GM23338 (cell line): ENCODE results near the gene MARCHF2. TPM values are rescaled to one million over a fixed set of nuclear protein-coding genes. Genes with fewer than 3 reads are reported as not detected.

ENCODE experiments used
- ATAC-seq: fragments of 200-7000 bp; cut with Tn5 transposase; 3 replicates; pipeline ENCODE4 v1.9.1; 2020
- DNase-seq: peaks from one replicate; pipeline ENCODE4 v3.0.0-alpha.2; 2015; ENCODE audit warnings: low spot score
- H2AFZ ChIP-seq: fragments of 200-600 bp; sonication (generic); 2 replicates; pipeline ENCODE4 v1.8.0; 2016; ENCODE audit warnings: antibody characterized with exemption, mild to moderate bottlenecking, moderate library complexity
- H3F3A ChIP-seq: fragments of 200-600 bp; sonication (generic); replicated peaks from 2 replicates; pipeline ENCODE4 v1.8.0; 2017; ENCODE audit warnings: antibody characterized with exemption, mixed run types, low read depth
- H3K27ac ChIP-seq: fragments of 200-600 bp; sonication (generic); 2 replicates; pipeline ENCODE4 v1.6.1; 2016; ENCODE audit warnings: low read depth
- H3K27me3 ChIP-seq: fragments of 200-600 bp; sonication (generic); 2 replicates; pipeline ENCODE4 v1.8.0; 2016; ENCODE audit warnings: mild to moderate bottlenecking, mixed run types, moderate library complexity; ENCODE audit not compliant: insufficient read depth
- H3K36me3 ChIP-seq: fragments of 200-600 bp; sonication (generic); 2 replicates; pipeline ENCODE4 v1.8.0; 2016; ENCODE audit warnings: mild to moderate bottlenecking; ENCODE audit not compliant: insufficient read depth
- H3K4me1 ChIP-seq: fragments of 200-600 bp; sonication (generic); 2 replicates; pipeline ENCODE4 v1.8.0; 2016; ENCODE audit warnings: mild to moderate bottlenecking, moderate library complexity; ENCODE audit not compliant: insufficient read depth
- H3K4me2 ChIP-seq: fragments of 200-600 bp; sonication (generic); 2 replicates; pipeline ENCODE4 v1.7.1; 2017; ENCODE audit warnings: mixed run types
- H3K4me3 ChIP-seq: fragments of 200-600 bp; sonication (generic); 2 replicates; pipeline ENCODE4 v1.6.1; 2016; ENCODE audit warnings: mixed run types
- H3K79me2 ChIP-seq: fragments of 200-600 bp; sonication (generic); replicated peaks from 2 replicates; pipeline ENCODE4 v1.8.0; 2017; ENCODE audit warnings: mild to moderate bottlenecking; ENCODE audit not compliant: insufficient read depth
- H3K9me2 ChIP-seq: fragments of 200-600 bp; sonication (generic); 2 replicates; pipeline ENCODE4 v1.8.0; 2017; ENCODE audit not compliant: insufficient read depth
- H4K20me1 ChIP-seq: fragments of 200-600 bp; sonication (generic); replicated peaks from 2 replicates; pipeline ENCODE4 v1.8.0; 2017; ENCODE audit warnings: mild to moderate bottlenecking; ENCODE audit not compliant: insufficient read depth
- H3K27ac Mint-ChIP-seq: 2 replicates; pipeline ENCODE4 v1.8.0; 2020; ENCODE audit warnings: inconsistent platforms, mild to moderate bottlenecking, moderate library complexity, mixed read lengths
- H3K27me3 Mint-ChIP-seq: 3 replicates; pipeline ENCODE4 v1.8.0; 2022; ENCODE audit warnings: low read depth, mild to moderate bottlenecking, moderate library complexity, mixed read lengths, inconsistent platforms; ENCODE audit not compliant: insufficient read depth, poor library complexity
- H3K36me3 Mint-ChIP-seq: 3 replicates; pipeline ENCODE4 v1.8.0; 2021; ENCODE audit warnings: low read depth, mild to moderate bottlenecking, inconsistent platforms, moderate library complexity, mixed read lengths
- H3K4me1 Mint-ChIP-seq: 3 replicates; pipeline ENCODE4 v1.8.0; 2020; ENCODE audit warnings: mild to moderate bottlenecking, inconsistent platforms, mixed read lengths
- H3K4me3 Mint-ChIP-seq: 3 replicates; pipeline ENCODE4 v1.8.0; 2021; ENCODE audit warnings: moderate library complexity, mild to moderate bottlenecking, inconsistent platforms, mixed read lengths
- H3K9me3 Mint-ChIP-seq: 3 replicates; pipeline ENCODE4 v1.8.0; 2020; ENCODE audit warnings: moderate library complexity, mild to moderate bottlenecking, inconsistent platforms, mixed read lengths
- EZH2 ChIP-seq: fragments of 200-600 bp; sonication (generic); IDR thresholded peaks from one replicate; pipeline ENCODE4 v1.8.0; 2017; ENCODE audit warnings: antibody characterized with exemption, mild to moderate bottlenecking, low read depth; ENCODE audit not compliant: unreplicated experiment
- EZH2phosphoT487 ChIP-seq: fragments of 200-600 bp; sonication (generic); IDR thresholded peaks from one replicate; pipeline ENCODE4 v1.8.1; 2018; ENCODE audit warnings: antibody characterized with exemption; ENCODE audit not compliant: unreplicated experiment
- JUNB ChIP-seq: IDR thresholded peaks from one replicate; pipeline ENCODE4 v1.6.1; 2016; ENCODE audit warnings: antibody characterized with exemption; ENCODE audit not compliant: unreplicated experiment
- NANOG ChIP-seq: IDR thresholded peaks from 2 replicates; pipeline ENCODE4 v1.6.1; 2016; ENCODE audit warnings: antibody characterized with exemption, borderline replicate concordance
- STAT1 ChIP-seq: IDR thresholded peaks from one replicate; pipeline ENCODE4 v1.6.1; 2016; ENCODE audit warnings: antibody characterized with exemption; ENCODE audit not compliant: unreplicated experiment
- ZNF331 ChIP-seq: fragments of 250-450 bp; sonication (Bioruptor Pico); IDR thresholded peaks from 2 replicates; pipeline ENCODE4 v1.5.0; 2020; ENCODE audit warnings: low read depth, mild to moderate bottlenecking, moderate library complexity
- polyA plus RNA-seq: library from polyadenylated mRNA; unstranded; fragments of >200 nt; fragmentation: Nextera tagmentation; extraction: Ambion mirVana; gene quantifications from 2 replicates; pipeline ENCODE4 v1.2.1, GENCODE V29; 2016
- total RNA-seq: library from RNA; depleted of rRNA; stranded (reverse); fragments of >200 nt; shearing (Covaris generic); gene quantifications from 2 replicates; pipeline ENCODE4 v1.2.3, GENCODE V29; 2014
- TF ChIP-seq, protein P1 (sequence below): IDR thresholded peaks from 2 replicates; pipeline ENCODE4 v1.6.1; 2016; ENCODE audit warnings: antibody characterized with exemption
- TF ChIP-seq, protein P2 (sequence below): IDR thresholded peaks from one replicate; pipeline ENCODE4 v1.6.1; 2018; ENCODE audit warnings: antibody characterized with exemption; ENCODE audit not compliant: unreplicated experiment
- TF ChIP-seq, protein P3 (sequence below), 2 experiments: fragments of 200-600 bp in 1 of 2; sonication (generic) in 1 of 2; conservative IDR thresholded peaks; 2 replicates each; pipeline versions ENCODE4 v1.5.1 to v1.6.1; 2016 to 2017; ENCODE audit warnings: antibody characterized with exemption in 2 of 2, low read depth in 2 of 2, mild to moderate bottlenecking in 2 of 2, moderate library complexity in 1 of 2

Gene MARCHF2
- total and polyA plus RNA-seq, 2 experiments from 2014 or later = 18.9 to 50.1 TPM

DNA sequence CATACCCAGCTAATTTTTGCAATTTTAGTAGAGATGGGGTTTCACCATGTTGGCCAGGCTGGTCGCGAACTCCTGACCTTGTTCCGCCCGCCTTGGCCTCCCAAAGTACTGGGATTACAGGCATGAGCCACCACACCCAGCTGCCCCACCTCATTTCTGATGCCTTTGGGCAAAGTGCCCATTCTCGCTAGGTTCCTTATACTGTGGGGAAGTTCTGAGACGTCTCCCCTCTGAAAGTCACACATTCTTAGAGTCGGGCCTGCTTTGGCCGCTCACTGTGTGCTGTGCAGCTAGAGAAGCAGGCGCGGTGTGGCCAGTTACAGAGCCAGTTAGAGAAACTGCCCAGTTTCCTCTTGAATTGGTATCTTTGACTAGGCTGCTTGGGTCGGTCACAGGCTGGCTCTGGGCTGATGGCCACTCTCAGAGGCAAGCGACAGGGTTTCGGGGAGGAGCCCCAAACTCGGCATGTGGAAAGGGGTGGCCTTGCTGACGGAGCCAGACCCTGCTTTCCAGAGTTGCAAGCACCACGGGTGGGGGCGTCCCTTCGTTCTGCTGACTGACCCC, 71.3 kb downstream of the MARCHF2 start:
- Mint-ChIP-seq H3K27me3 (peaks cover 24% of the 10 kb centered on the region), H3K4me3 (no peak overlapping the region), H3K36me3 (peaks cover 90% of the 10 kb centered on the region), H3K4me1 (peaks cover 16% of the 10 kb centered on the region), H3K27ac (no peak overlapping the region), H3K9me3 (no peaks in the 10 kb centered on the region; the same call in 1 of the 3 replicates)
- Histone ChIP-seq H3K9me2 (no peaks in the 10 kb centered on the region), H3K79me2 (peaks cover 57% of the 10 kb centered on the region), H3K4me2 (no peak overlapping the region), H3F3A (peaks cover 66% of the 10 kb centered on the region), H3K36me3 (peaks cover 50% of the 10 kb centered on the region), H3K4me1 (no peaks in the 10 kb centered on the region), H4K20me1 (peaks cover 52% of the 10 kb centered on the region), H2AFZ (no peak overlapping the region), H3K27me3 (no peaks in the 10 kb centered on the region), H3K27ac (0 out of 2 replicates have a peak overlapping the region, but pooled peaks have one; percentile 66), H3K4me3 (no peak overlapping the region)
- no peak for DNase-seq
- ATAC-seq = no peak
- TF ChIP-seq ZNF331 (CRISPR knock-in tag) (no peak), EZH2phosphoT487 (no peak), STAT1 (no peak), NANOG (no peak), EZH2 (no peak), JUNB (no peak)
- TF ChIP-seq, protein P1, sequence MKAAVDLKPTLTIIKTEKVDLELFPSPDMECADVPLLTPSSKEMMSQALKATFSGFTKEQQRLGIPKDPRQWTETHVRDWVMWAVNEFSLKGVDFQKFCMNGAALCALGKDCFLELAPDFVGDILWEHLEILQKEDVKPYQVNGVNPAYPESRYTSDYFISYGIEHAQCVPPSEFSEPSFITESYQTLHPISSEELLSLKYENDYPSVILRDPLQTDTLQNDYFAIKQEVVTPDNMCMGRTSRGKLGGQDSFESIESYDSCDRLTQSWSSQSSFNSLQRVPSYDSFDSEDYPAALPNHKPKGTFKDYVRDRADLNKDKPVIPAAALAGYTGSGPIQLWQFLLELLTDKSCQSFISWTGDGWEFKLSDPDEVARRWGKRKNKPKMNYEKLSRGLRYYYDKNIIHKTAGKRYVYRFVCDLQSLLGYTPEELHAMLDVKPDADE = no peak
- TF ChIP-seq, protein P2, sequence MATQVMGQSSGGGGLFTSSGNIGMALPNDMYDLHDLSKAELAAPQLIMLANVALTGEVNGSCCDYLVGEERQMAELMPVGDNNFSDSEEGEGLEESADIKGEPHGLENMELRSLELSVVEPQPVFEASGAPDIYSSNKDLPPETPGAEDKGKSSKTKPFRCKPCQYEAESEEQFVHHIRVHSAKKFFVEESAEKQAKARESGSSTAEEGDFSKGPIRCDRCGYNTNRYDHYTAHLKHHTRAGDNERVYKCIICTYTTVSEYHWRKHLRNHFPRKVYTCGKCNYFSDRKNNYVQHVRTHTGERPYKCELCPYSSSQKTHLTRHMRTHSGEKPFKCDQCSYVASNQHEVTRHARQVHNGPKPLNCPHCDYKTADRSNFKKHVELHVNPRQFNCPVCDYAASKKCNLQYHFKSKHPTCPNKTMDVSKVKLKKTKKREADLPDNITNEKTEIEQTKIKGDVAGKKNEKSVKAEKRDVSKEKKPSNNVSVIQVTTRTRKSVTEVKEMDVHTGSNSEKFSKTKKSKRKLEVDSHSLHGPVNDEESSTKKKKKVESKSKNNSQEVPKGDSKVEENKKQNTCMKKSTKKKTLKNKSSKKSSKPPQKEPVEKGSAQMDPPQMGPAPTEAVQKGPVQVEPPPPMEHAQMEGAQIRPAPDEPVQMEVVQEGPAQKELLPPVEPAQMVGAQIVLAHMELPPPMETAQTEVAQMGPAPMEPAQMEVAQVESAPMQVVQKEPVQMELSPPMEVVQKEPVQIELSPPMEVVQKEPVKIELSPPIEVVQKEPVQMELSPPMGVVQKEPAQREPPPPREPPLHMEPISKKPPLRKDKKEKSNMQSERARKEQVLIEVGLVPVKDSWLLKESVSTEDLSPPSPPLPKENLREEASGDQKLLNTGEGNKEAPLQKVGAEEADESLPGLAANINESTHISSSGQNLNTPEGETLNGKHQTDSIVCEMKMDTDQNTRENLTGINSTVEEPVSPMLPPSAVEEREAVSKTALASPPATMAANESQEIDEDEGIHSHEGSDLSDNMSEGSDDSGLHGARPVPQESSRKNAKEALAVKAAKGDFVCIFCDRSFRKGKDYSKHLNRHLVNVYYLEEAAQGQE = no peak
- TF ChIP-seq, protein P3, sequence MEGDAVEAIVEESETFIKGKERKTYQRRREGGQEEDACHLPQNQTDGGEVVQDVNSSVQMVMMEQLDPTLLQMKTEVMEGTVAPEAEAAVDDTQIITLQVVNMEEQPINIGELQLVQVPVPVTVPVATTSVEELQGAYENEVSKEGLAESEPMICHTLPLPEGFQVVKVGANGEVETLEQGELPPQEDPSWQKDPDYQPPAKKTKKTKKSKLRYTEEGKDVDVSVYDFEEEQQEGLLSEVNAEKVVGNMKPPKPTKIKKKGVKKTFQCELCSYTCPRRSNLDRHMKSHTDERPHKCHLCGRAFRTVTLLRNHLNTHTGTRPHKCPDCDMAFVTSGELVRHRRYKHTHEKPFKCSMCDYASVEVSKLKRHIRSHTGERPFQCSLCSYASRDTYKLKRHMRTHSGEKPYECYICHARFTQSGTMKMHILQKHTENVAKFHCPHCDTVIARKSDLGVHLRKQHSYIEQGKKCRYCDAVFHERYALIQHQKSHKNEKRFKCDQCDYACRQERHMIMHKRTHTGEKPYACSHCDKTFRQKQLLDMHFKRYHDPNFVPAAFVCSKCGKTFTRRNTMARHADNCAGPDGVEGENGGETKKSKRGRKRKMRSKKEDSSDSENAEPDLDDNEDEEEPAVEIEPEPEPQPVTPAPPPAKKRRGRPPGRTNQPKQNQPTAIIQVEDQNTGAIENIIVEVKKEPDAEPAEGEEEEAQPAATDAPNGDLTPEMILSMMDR (conservative IDR thresholded peaks at IDR 0.05; ENCODE audit: low read depth in 2 of 2) = no peak
